Measurements from ENCODE around the gene TUBB4B. TPM values are rescaled to one million over a fixed set of nuclear protein-coding genes. Genes with fewer than 3 reads are reported as not detected.

The TUBB4B gene
- total RNA-seq, 1 experiment from 2014 or later: 714 TPM

DNA sequence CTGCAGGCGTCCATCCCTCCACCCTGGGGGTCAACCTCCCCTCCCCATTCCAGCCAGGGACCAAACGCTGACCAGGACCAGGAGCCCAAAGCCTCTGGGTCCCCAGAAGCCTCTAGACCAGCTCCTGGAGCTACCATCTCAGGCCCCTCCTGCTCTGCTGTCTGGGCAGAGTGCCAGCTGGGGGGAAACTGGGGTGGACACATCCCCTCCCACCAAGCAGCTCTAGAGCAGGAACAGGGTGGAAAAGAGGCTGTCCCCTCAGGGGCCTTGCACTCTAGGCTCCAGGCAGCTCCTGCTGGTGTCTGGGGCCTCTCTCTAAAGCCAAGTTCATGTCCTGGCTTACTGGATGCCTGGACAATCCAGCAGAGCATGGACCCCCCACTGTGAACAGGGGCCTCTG, 48.2 kb upstream of the TUBB4B start:
- DNase-seq (ENCODE audit: low spot score): no peak
- POLR2A ChIA-PET (ENCODE audit: low non-redundant PET): no interaction called here
- Histone ChIP-seq H3K9me3 (ENCODE audit: low read depth, low read length, poor library complexity, severe bottlenecking) (no peaks in the 10 kb centered on the region), H3K27ac (ENCODE audit: low read depth, low read length, poor library complexity, severe bottlenecking) (no peak overlapping the region), H3K27me3 (replicated peaks; ENCODE audit: insufficient read depth, low read depth, low read length, poor library complexity) (no peaks in the 10 kb centered on the region), H3K36me3 (ENCODE audit: insufficient read depth, low read length, poor library complexity, severe bottlenecking) (peaks cover 2% of the 10 kb centered on the region), H3K4me3 (ENCODE audit: low read depth, low read length, poor library complexity, severe bottlenecking) (no peak overlapping the region), H3K4me1 (ENCODE audit: insufficient read depth, low read length, poor library complexity, severe bottlenecking) (peaks cover 4% of the 10 kb centered on the region)
- TF ChIP-seq, protein P1, sequence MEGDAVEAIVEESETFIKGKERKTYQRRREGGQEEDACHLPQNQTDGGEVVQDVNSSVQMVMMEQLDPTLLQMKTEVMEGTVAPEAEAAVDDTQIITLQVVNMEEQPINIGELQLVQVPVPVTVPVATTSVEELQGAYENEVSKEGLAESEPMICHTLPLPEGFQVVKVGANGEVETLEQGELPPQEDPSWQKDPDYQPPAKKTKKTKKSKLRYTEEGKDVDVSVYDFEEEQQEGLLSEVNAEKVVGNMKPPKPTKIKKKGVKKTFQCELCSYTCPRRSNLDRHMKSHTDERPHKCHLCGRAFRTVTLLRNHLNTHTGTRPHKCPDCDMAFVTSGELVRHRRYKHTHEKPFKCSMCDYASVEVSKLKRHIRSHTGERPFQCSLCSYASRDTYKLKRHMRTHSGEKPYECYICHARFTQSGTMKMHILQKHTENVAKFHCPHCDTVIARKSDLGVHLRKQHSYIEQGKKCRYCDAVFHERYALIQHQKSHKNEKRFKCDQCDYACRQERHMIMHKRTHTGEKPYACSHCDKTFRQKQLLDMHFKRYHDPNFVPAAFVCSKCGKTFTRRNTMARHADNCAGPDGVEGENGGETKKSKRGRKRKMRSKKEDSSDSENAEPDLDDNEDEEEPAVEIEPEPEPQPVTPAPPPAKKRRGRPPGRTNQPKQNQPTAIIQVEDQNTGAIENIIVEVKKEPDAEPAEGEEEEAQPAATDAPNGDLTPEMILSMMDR (conservative IDR thresholded peaks at IDR 0.05; ENCODE audit: low read depth, low read length): no peak
- TF ChIP-seq EZH2 (IDR thresholded peaks at IDR 0.05; ENCODE audit: borderline replicate concordance, low read depth, low read length, poor library complexity, severe bottlenecking): no peak
- CTCF ChIA-PET: no interaction called here
- intact Hi-C loops (cut with micrococcal nuclease; ENCODE audit: unreplicated experiment): no loop called here
- BruUV-seq (replicated peaks): no TSS peak

DNA sequence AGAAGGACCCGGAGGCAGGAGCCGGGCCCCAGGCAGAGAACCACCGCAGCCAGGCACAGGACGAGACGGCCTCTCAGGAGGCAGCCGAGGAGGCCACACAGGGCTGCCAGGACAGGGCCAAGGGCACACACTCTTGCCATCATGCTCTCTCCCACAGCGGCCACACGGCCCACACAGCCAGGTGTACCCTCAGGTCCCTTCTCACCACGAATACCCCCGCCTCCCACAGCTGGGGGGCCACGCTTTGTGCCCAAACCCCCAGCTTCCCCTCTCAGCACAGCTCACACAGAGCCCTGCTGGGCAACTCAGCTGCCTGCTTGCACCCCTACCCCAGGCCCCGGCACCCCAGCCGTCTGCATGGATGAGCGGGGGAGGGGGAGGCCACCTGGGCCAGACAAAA, 47.3 kb upstream of the TUBB4B start:
- Histone ChIP-seq H3K4me1 (ENCODE audit: insufficient read depth, low read length, poor library complexity, severe bottlenecking) (peaks cover 6% of the 10 kb centered on the region), H3K36me3 (ENCODE audit: insufficient read depth, low read length, poor library complexity, severe bottlenecking) (peaks cover 2% of the 10 kb centered on the region), H3K9me3 (ENCODE audit: low read depth, low read length, poor library complexity, severe bottlenecking) (no peaks in the 10 kb centered on the region), H3K27me3 (replicated peaks; ENCODE audit: insufficient read depth, low read depth, low read length, poor library complexity) (no peaks in the 10 kb centered on the region), H3K4me3 (ENCODE audit: low read depth, low read length, poor library complexity, severe bottlenecking) (no peak overlapping the region), H3K27ac (ENCODE audit: low read depth, low read length, poor library complexity, severe bottlenecking) (no peak overlapping the region)
- intact Hi-C loops (cut with micrococcal nuclease; ENCODE audit: unreplicated experiment): no loop called here
- POLR2A ChIA-PET (ENCODE audit: low non-redundant PET): no interaction called here
- CTCF ChIA-PET: no interaction called here
- TF ChIP-seq, protein P1 (conservative IDR thresholded peaks at IDR 0.05; ENCODE audit: low read depth, low read length): no peak
- no peak for TF ChIP-seq EZH2 (IDR thresholded peaks at IDR 0.05; ENCODE audit: borderline replicate concordance, low read depth, low read length, poor library complexity, severe bottlenecking)
- DNase-seq (ENCODE audit: low spot score): no peak
- BruUV-seq (replicated peaks): no TSS peak

DNA sequence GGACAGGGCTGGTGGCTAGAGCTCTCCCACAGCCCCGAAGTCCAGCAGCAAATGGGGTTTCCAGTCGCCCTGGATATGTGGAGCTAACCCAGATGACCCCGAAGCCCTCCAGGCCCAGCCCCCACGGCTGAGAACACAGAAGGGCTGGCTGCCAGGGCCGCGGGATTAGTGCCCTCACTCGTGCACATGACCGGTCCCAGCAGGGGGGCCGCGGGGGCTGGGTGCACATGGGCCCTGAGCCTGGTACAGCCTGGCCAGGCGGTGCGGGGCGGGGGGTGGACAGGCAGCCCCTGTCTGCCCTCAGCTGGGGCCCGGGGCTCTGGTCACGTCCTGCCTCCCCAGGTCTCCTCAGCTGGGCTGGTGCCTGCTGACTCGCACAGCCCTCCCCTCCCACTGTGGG, 46.7 kb upstream of the TUBB4B start:
- CTCF ChIA-PET: interaction anchor here (0.7 kb wide), 1 partner anchor 42 kb away, joined by 3 read pairs; no protein-coding TSS in a partner anchor
- intact Hi-C loops (cut with micrococcal nuclease; ENCODE audit: unreplicated experiment): no loop called here
- no peaks in the 10 kb centered on the region for H3K9me3 ChIP-seq (ENCODE audit: low read depth, low read length, poor library complexity, severe bottlenecking)
- no peak for TF ChIP-seq EZH2 (IDR thresholded peaks at IDR 0.05; ENCODE audit: borderline replicate concordance, low read depth, low read length, poor library complexity, severe bottlenecking)
- TF ChIP-seq, protein P1 (conservative IDR thresholded peaks at IDR 0.05; ENCODE audit: low read depth, low read length): no peak
- no TSS peak for BruUV-seq (replicated peaks)
- H3K27ac ChIP-seq (ENCODE audit: low read depth, low read length, poor library complexity, severe bottlenecking): no peak overlapping the region
- H3K4me1 ChIP-seq (ENCODE audit: insufficient read depth, low read length, poor library complexity, severe bottlenecking): peaks cover 12% of the 10 kb centered on the region
- peaks cover 2% of the 10 kb centered on the region for H3K36me3 ChIP-seq (ENCODE audit: insufficient read depth, low read length, poor library complexity, severe bottlenecking)
- POLR2A ChIA-PET (ENCODE audit: low non-redundant PET): interaction anchor here (0.6 kb wide), 1 partner anchor 9 kb away, joined by 3 read pairs; no protein-coding TSS in a partner anchor
- H3K4me3 ChIP-seq (ENCODE audit: low read depth, low read length, poor library complexity, severe bottlenecking): no peak overlapping the region
- no peaks in the 10 kb centered on the region for H3K27me3 ChIP-seq (replicated peaks; ENCODE audit: insufficient read depth, low read depth, low read length, poor library complexity)
- DNase-seq (ENCODE audit: low spot score): no peak
